Activated B cell treated with CpG ODN at 0.5 μM for 24 hours (primary cell): ENCODE measurements around the gene SYNDIG1. TPM values are rescaled to one million over a fixed set of nuclear protein-coding genes. Genes with fewer than 3 reads are reported as not detected.

Experiments
- ATAC-seq: fragments of 200-7000 bp; cut with Tn5 transposase; one replicate; pipeline ENCODE4 v1.10.0; 2021; ENCODE audit warnings: low read depth, mild to moderate bottlenecking, moderate library complexity
- CTCF ChIA-PET: fragments of 350-600 bp; sonication (Branson Sonifier 250); formaldehyde crosslinking; loops from one replicate; lab custom pipeline; 2021; ENCODE audit warnings: antibody characterized with exemption; lab: Charles Lee
- POLR2A ChIA-PET: fragments of 350-600 bp; sonication (Branson Sonifier 250); formaldehyde crosslinking; loops from one replicate; lab custom pipeline; 2021; ENCODE audit warnings: antibody characterized with exemption; lab: Charles Lee
- DNase-seq: peaks from one replicate; pipeline ENCODE4 v3.0.0; 2022
- H3K27ac Mint-ChIP-seq: one replicate; pipeline ENCODE4 v1.8.0; 2020; ENCODE audit warnings: mixed read lengths
- H3K27me3 Mint-ChIP-seq: one replicate; pipeline ENCODE4 v1.8.0; 2021; ENCODE audit warnings: mixed read lengths
- H3K36me3 Mint-ChIP-seq: one replicate; pipeline ENCODE4 v1.8.0; 2021; ENCODE audit warnings: low read depth, mixed read lengths
- H3K4me1 Mint-ChIP-seq: one replicate; pipeline ENCODE4 v1.8.0; 2021; ENCODE audit warnings: mixed read lengths
- H3K4me3 Mint-ChIP-seq: one replicate; pipeline ENCODE4 v1.8.0; 2020; ENCODE audit warnings: mild to moderate bottlenecking, mixed read lengths
- H3K9me3 Mint-ChIP-seq: one replicate; pipeline ENCODE4 v1.8.0; 2020; ENCODE audit warnings: mixed read lengths
- CTCF ChIP-seq: fragments of 200-600 bp; IDR thresholded peaks from one replicate; pipeline ENCODE4 v1.8.0; 2022; ENCODE audit warnings: antibody characterized with exemption, mild to moderate bottlenecking
- intact Hi-C: fragments of 100-400 bp; cut with micrococcal nuclease; formaldehyde crosslinking; loops from one replicate; pipeline ENCODE4 v1.15.1; 2024
- total RNA-seq: library from RNA; stranded (reverse); gene quantifications from 2 replicates; pipeline ENCODE4 v1.2.3, GENCODE V29; 2022

Gene SYNDIG1
- total RNA-seq, 1 donor from 2014 or later: not detected

GRCh38 chr20:24572140-24572539 lies 102.7 kb downstream of the SYNDIG1 start:
- no peak overlapping the region for H3K4me3 Mint-ChIP-seq
- DNase-seq (no peak), ATAC-seq (no peak)
- no peak for TF ChIP-seq CTCF
- CTCF ChIA-PET: no interaction called here
- H3K27me3 Mint-ChIP-seq: peaks cover 6% of the 10 kb centered on the region
- H3K9me3 Mint-ChIP-seq: no peaks in the 10 kb centered on the region
- H3K4me1 Mint-ChIP-seq: peaks cover 18% of the 10 kb centered on the region
- intact Hi-C loops: no loop called here
- POLR2A ChIA-PET: no interaction called here
- no peaks in the 10 kb centered on the region for H3K36me3 Mint-ChIP-seq
- H3K27ac Mint-ChIP-seq: no peak overlapping the region

- ATAC-seq: no peak
- DNase-seq: no peak
- Mint-ChIP-seq H3K36me3 (no peaks in the 10 kb centered on the region), H3K4me1 (peaks cover 18% of the 10 kb centered on the region), H3K27me3 (peaks cover 2% of the 10 kb centered on the region), H3K4me3 (no peak overlapping the region), H3K27ac (no peak overlapping the region), H3K9me3 (no peaks in the 10 kb centered on the region)
- CTCF ChIA-PET: no interaction called here
- POLR2A ChIA-PET: no interaction called here
- TF ChIP-seq CTCF: no peak
- intact Hi-C loops: no loop called here
Observed at GRCh38 chr20:24572862-24573261, 103.4 kb downstream of the SYNDIG1 start.

DNA sequence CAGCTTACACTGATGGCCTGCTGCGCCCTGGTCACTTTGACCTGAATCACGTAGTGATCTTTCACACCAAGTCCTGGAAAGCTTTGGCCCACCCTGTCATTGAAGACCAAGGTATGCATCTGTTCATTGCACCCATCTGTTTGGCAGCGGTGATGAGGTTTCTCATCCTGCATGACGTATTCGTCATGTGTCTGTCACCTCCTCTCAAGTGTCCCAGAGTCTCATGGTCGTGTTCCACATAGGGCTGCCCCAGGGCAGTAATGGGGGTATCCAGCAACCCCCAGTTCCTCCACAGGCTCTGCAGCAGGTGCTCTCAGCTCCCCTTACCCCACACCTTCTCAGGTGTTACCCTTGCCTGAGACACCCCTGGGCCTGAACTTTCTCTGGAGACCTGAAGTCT lies 104.1 kb downstream of the SYNDIG1 start:
- Mint-ChIP-seq H3K27me3 (peaks cover 2% of the 10 kb centered on the region), H3K27ac (no peak overlapping the region), H3K9me3 (no peaks in the 10 kb centered on the region), H3K36me3 (no peaks in the 10 kb centered on the region), H3K4me3 (no peak overlapping the region), H3K4me1 (peaks cover 18% of the 10 kb centered on the region)
- DNase-seq (no peak), ATAC-seq (no peak)
- ChIA-PET POLR2A (no interaction called here), CTCF (no interaction called here)
- intact Hi-C loops: no loop called here
- no peak for TF ChIP-seq CTCF

DNA sequence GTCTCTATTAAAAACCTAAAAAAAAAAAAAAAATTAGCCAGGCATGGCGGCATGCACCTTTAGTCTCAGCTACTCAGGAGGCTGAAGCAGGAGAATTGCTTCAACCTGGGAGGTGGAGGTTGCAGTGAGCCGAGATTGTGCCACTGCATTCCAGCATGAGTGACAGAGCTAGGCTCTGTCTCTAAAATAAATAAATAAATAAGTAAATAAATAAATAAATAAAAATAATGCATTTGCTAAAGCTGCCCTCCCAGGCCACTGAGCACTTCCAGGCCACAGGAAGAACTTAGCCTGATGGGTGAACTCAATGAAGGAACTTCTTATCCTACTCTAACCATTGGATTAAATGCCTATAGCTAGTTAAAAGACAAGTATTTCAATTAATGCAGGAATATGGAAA lies 104.9 kb downstream of the SYNDIG1 start:
- POLR2A ChIA-PET: no interaction called here
- Mint-ChIP-seq H3K27me3 (peaks cover 2% of the 10 kb centered on the region), H3K9me3 (no peaks in the 10 kb centered on the region), H3K36me3 (no peaks in the 10 kb centered on the region), H3K4me1 (peaks cover 18% of the 10 kb centered on the region), H3K4me3 (no peak overlapping the region), H3K27ac (no peak overlapping the region)
- intact Hi-C loops: no loop called here
- ATAC-seq: no peak
- no peak for TF ChIP-seq CTCF
- DNase-seq: no peak
- CTCF ChIA-PET: no interaction called here

- H3K9me3 Mint-ChIP-seq: no peaks in the 10 kb centered on the region
- TF ChIP-seq CTCF: no peak
- peaks cover 18% of the 10 kb centered on the region for H3K4me1 Mint-ChIP-seq
- ATAC-seq: no peak
- H3K4me3 Mint-ChIP-seq: no peak overlapping the region
- DNase-seq: no peak
- intact Hi-C loops: no loop called here
- CTCF ChIA-PET: no interaction called here
- POLR2A ChIA-PET: no interaction called here
- no peaks in the 10 kb centered on the region for H3K36me3 Mint-ChIP-seq
- H3K27ac Mint-ChIP-seq: no peak overlapping the region
- peaks cover 2% of the 10 kb centered on the region for H3K27me3 Mint-ChIP-seq
Observed at GRCh38 chr20:24574797-24575196, 105.4 kb downstream of the SYNDIG1 start.
